Activated B cell treated with CpG ODN at 0.5 μM for 24 hours (primary cell): ENCODE results near the gene HAPLN3. TPM values are rescaled to one million over a fixed set of nuclear protein-coding genes. Genes with fewer than 3 reads are reported as not detected.

Experiments
- ATAC-seq: fragments of 200-7000 bp; cut with Tn5 transposase; one replicate; pipeline ENCODE4 v1.10.0; 2021; ENCODE audit warnings: low read depth, mild to moderate bottlenecking, moderate library complexity
- CTCF ChIA-PET: fragments of 350-600 bp; sonication (Branson Sonifier 250); formaldehyde crosslinking; loops from one replicate; lab custom pipeline; 2021; ENCODE audit warnings: antibody characterized with exemption; lab: Charles Lee
- POLR2A ChIA-PET: fragments of 350-600 bp; sonication (Branson Sonifier 250); formaldehyde crosslinking; loops from one replicate; lab custom pipeline; 2021; ENCODE audit warnings: antibody characterized with exemption; lab: Charles Lee
- DNase-seq: peaks from one replicate; pipeline ENCODE4 v3.0.0; 2022
- H3K27ac Mint-ChIP-seq: one replicate; pipeline ENCODE4 v1.8.0; 2020; ENCODE audit warnings: mixed read lengths
- H3K27me3 Mint-ChIP-seq: one replicate; pipeline ENCODE4 v1.8.0; 2021; ENCODE audit warnings: mixed read lengths
- H3K36me3 Mint-ChIP-seq: one replicate; pipeline ENCODE4 v1.8.0; 2021; ENCODE audit warnings: low read depth, mixed read lengths
- H3K4me1 Mint-ChIP-seq: one replicate; pipeline ENCODE4 v1.8.0; 2021; ENCODE audit warnings: mixed read lengths
- H3K4me3 Mint-ChIP-seq: one replicate; pipeline ENCODE4 v1.8.0; 2020; ENCODE audit warnings: mild to moderate bottlenecking, mixed read lengths
- H3K9me3 Mint-ChIP-seq: one replicate; pipeline ENCODE4 v1.8.0; 2020; ENCODE audit warnings: mixed read lengths
- intact Hi-C: fragments of 100-400 bp; cut with micrococcal nuclease; formaldehyde crosslinking; loops from one replicate; pipeline ENCODE4 v1.15.1; 2024
- total RNA-seq: library from RNA; stranded (reverse); gene quantifications from 2 replicates; pipeline ENCODE4 v1.2.3, GENCODE V29; 2022
- TF ChIP-seq, protein P1 (sequence below): fragments of 200-600 bp; IDR thresholded peaks from one replicate; pipeline ENCODE4 v1.8.0; 2022; ENCODE audit warnings: antibody characterized with exemption, mild to moderate bottlenecking

Gene HAPLN3
- total RNA-seq, 1 donor from 2014 or later: 9.1 TPM

DNA sequence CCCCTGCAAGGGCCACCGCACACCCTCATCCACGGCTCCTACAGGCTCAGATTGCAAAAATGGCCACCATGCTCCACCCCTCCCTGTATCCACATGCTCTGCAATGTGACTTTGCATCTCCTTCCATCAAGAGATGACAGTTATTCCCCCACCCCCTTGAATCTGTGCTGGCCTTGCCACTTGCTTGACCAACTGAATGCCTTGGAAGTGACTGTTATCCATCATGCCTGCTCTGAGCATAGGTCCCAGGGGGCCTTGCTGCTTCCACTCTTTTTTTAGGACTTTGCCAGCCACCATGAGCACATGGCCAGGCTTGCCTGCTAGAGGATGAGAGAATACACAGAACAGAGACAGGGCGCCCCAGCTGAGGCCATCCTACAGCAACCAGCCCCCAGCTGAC, 13.6 kb downstream of the HAPLN3 start:
- H3K9me3 Mint-ChIP-seq: no peaks in the 10 kb centered on the region
- no peaks in the 10 kb centered on the region for H3K4me1 Mint-ChIP-seq
- H3K27ac Mint-ChIP-seq: no peak overlapping the region
- H3K27me3 Mint-ChIP-seq: no peaks in the 10 kb centered on the region
- TF ChIP-seq, protein P1, sequence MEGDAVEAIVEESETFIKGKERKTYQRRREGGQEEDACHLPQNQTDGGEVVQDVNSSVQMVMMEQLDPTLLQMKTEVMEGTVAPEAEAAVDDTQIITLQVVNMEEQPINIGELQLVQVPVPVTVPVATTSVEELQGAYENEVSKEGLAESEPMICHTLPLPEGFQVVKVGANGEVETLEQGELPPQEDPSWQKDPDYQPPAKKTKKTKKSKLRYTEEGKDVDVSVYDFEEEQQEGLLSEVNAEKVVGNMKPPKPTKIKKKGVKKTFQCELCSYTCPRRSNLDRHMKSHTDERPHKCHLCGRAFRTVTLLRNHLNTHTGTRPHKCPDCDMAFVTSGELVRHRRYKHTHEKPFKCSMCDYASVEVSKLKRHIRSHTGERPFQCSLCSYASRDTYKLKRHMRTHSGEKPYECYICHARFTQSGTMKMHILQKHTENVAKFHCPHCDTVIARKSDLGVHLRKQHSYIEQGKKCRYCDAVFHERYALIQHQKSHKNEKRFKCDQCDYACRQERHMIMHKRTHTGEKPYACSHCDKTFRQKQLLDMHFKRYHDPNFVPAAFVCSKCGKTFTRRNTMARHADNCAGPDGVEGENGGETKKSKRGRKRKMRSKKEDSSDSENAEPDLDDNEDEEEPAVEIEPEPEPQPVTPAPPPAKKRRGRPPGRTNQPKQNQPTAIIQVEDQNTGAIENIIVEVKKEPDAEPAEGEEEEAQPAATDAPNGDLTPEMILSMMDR: no peak
- H3K36me3 Mint-ChIP-seq: no peaks in the 10 kb centered on the region
- DNase-seq (no peak), ATAC-seq (no peak)
- CTCF ChIA-PET: no interaction called here
- intact Hi-C loops: no loop called here
- H3K4me3 Mint-ChIP-seq: no peak overlapping the region
- POLR2A ChIA-PET: no interaction called here

DNA sequence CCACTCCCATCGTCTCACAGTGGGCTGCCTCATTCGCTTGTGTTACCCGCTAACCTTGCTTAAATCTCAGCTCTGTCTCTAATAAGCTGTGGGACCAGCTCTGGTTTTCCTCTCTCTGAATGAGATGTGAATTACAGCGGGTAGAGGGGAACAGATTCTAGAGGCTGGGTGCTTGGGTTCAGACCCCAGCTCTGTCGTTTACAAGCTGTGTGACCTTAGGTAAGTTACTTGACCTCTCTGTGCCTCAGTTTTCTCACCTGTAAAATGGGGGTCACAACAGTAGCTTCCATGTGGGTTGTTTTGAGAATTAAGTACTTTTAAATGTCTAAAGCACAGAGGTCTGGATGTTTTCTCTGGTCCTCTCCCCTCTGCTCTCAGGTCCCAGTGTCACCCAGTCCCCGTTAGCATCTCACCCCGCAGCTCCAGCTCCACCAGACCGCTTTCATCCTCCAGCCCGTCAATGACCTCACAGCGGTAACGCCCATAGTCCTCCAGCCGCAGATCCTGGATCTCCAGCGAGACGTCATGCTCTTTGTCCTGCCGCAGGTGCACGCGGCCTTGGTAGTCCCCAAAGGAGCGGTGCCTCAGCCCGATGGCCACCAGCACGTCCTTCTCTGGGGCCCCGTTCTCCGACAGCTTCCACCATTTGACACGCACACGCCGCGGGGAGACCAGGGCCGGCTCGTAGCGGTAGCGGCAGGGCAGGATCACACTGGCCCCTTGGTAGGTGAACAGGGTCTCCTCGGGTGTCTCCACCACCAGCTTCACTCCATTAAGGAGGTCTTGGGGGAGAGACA, 14.2 kb downstream of the HAPLN3 start:
- TF ChIP-seq, protein P1: no peak
- ATAC-seq: no peak
- Mint-ChIP-seq H3K27me3 (no peaks in the 10 kb centered on the region), H3K4me1 (no peaks in the 10 kb centered on the region), H3K4me3 (no peak overlapping the region), H3K27ac (no peak overlapping the region), H3K36me3 (no peaks in the 10 kb centered on the region), H3K9me3 (no peaks in the 10 kb centered on the region)
- no peak for DNase-seq
- ChIA-PET POLR2A (no interaction called here), CTCF (interaction anchor here (1.4 kb wide), 1 partner anchor 24 kb away, joined by 5 read pairs; no protein-coding TSS in a partner anchor)
- intact Hi-C loops: no loop called here

DNA sequence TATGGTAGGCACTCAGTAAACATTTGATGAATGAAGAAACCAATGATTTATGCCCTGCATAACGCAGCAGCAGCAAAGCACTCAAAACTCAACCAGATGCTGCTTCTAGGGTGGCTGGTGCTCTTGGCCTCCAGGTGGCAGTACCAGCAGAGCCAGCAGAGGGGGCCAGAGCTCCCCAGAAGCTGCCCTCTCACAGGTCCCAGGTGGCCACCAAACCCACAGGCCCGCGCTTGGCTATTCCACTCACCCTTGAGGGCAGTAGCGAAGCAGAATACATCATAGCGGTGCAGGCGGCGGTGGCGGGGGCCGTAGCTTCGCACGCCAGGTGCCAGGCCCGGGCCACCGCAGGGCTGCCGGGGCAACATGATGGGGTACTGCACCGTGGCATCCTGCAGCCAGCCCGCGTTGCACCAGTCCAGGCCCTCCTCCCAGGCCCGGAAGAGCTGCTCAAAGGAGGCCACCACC, 16.6 kb downstream of the HAPLN3 start:
- Mint-ChIP-seq H3K9me3 (no peaks in the 10 kb centered on the region), H3K27ac (no peak overlapping the region), H3K4me1 (no peaks in the 10 kb centered on the region), H3K27me3 (no peaks in the 10 kb centered on the region), H3K4me3 (no peak overlapping the region), H3K36me3 (no peaks in the 10 kb centered on the region)
- intact Hi-C loops: no loop called here
- DNase-seq (no peak), ATAC-seq (peak; percentile 47)
- TF ChIP-seq, protein P1: no peak
- ChIA-PET POLR2A (no interaction called here), CTCF (interaction anchor here (1.5 kb wide), 1 partner anchor 254 kb away, joined by 4 read pairs; no protein-coding TSS in a partner anchor)

DNA sequence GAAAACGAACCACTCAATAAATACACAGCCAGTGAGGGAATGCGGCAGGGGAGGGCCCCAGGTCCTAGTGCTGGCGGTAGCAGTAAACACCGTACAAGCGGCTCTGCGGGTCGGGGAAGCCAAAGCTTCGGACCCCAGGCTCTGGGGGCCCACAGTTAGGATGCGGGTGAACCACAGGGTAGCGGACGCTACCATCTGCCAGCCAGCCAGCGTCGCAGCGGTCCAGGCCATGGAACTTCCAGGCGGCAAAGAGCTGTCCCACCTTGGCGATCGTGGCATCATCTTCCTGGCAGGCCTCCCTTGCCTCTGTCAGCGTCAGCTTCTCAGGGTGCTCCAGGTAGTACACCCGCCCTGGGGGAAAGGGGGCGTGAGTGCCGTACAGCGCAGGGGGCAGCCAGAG, 17.4 kb downstream of the HAPLN3 start:
- no peak for ATAC-seq
- CTCF ChIA-PET: interaction anchor here (1.5 kb wide), 1 partner anchor 253 kb away, joined by 4 read pairs; no protein-coding TSS in a partner anchor
- Mint-ChIP-seq H3K4me1 (no peaks in the 10 kb centered on the region), H3K4me3 (no peak overlapping the region), H3K36me3 (no peaks in the 10 kb centered on the region), H3K27me3 (no peaks in the 10 kb centered on the region), H3K9me3 (no peaks in the 10 kb centered on the region), H3K27ac (no peak overlapping the region)
- POLR2A ChIA-PET: no interaction called here
- TF ChIP-seq, protein P1: no peak
- intact Hi-C loops: no loop called here
- DNase-seq: no peak

DNA sequence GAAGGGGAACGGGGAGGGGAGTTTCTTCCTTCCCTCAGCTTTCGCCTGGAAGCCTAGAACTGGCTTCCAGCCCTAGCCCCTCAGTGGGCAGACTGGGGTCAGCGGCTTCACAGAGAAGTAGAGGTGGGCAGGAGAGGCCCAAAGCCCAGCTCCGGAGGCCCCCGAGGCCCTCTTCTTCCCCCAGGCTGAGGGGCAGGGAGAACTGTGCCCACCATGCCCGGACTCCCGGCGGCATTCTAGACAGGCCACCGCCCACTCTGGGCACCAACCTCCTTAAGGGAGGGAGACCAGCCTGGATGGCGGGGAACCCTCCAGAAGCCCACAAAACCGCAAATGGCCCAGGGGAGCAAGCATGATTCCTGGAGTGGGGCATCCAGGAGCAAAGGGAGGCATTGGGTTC, 17.9 kb downstream of the HAPLN3 start:
- Mint-ChIP-seq H3K4me3 (no peak overlapping the region), H3K27me3 (no peaks in the 10 kb centered on the region), H3K4me1 (no peaks in the 10 kb centered on the region), H3K27ac (no peak overlapping the region), H3K36me3 (no peaks in the 10 kb centered on the region), H3K9me3 (no peaks in the 10 kb centered on the region)
- intact Hi-C loops: no loop called here
- DNase-seq (no peak), ATAC-seq (no peak)
- ChIA-PET POLR2A (no interaction called here), CTCF (interaction anchor here (1.5 kb wide), 1 partner anchor 253 kb away, joined by 4 read pairs; no protein-coding TSS in a partner anchor)
- TF ChIP-seq, protein P1: no peak
